Superior temporal gyrus (tissue), 1 donor: ENCODE data around the gene L3MBTL1.

Source experiments
- DNase-seq: peaks from one replicate; pipeline ENCODE4 v3.0.0-alpha.2; 2016; ENCODE audit errors: extremely low spot score

Gene L3MBTL1

GRCh38 chr20:43590036-43590391, 82.5 kb downstream of the L3MBTL1 start:
- no peak for DNase-seq

- DNase-seq: peak; percentile 96
Observed at GRCh38 chr20:43590392-43591303, 83.2 kb downstream of the L3MBTL1 start, which contains the start of gene IFT52. IFT52 (plus strand) TSS chr20:43590937; CDS start chr20:43594699, 3,762 bp downstream.
